ENCODE data around the gene SELENOO.
A peak's percentile ranks its signal among the peaks of the same experiment; 100 is the strongest.
"Not testable (repeated sequence)": the region's sequence is repeated elsewhere in the genome, so short reads cannot be mapped to it uniquely, and the experiment has no call there.

SELENOO gene

GRCh38 chr22:50199829-50200460, 866 bp upstream of the SELENOO start:
- no peak for DNase-seq (ENCODE audit: low read depth)

- no peak for DNase-seq (ENCODE audit: low read depth)
Measured at GRCh38 chr22:50201191-50202129, 649 bp downstream of the SELENOO start.

- DNase-seq (ENCODE audit: low read depth) = no peak
Measured at GRCh38 chr22:50202130-50202666, 1.4 kb downstream of the SELENOO start.

- no peak for DNase-seq (ENCODE audit: low read depth)
Measured at GRCh38 chr22:50203288-50203687, 2.5 kb downstream of the SELENOO start.

- DNase-seq (ENCODE audit: low read depth) = no peak
Measured at GRCh38 chr22:50204571-50204970, 3.8 kb downstream of the SELENOO start.

GRCh38 chr22:50204998-50205397, 4.2 kb downstream of the SELENOO start:
- not testable (repeated sequence) for DNase-seq (ENCODE audit: low read depth)

GRCh38 chr22:50205781-50206569, 5.2 kb downstream of the SELENOO start:
- DNase-seq (ENCODE audit: low read depth) = no peak

- peak; percentile 61 for DNase-seq (ENCODE audit: low read depth)
Measured at GRCh38 chr22:50206599-50206998, 5.8 kb downstream of the SELENOO start.

- DNase-seq (ENCODE audit: low read depth) = no peak
Measured at GRCh38 chr22:50207383-50208140, 6.8 kb downstream of the SELENOO start.

GRCh38 chr22:50208430-50208938, 7.7 kb downstream of the SELENOO start:
- no peak for DNase-seq (ENCODE audit: low read depth)

GRCh38 chr22:50208939-50209892, 8.4 kb downstream of the SELENOO start:
- DNase-seq (ENCODE audit: low read depth) = no peak

GRCh38 chr22:50209893-50210292, 9.1 kb downstream of the SELENOO start:
- peak; percentile 72 for DNase-seq (ENCODE audit: low read depth)

- DNase-seq (ENCODE audit: low read depth) = no peak
Measured at GRCh38 chr22:50210378-50211139, 9.7 kb downstream of the SELENOO start.

- no peak for DNase-seq (ENCODE audit: low read depth)
Measured at GRCh38 chr22:50211147-50211546, 10.3 kb downstream of the SELENOO start.

- no peak for DNase-seq (ENCODE audit: low read depth)
Measured at GRCh38 chr22:50213263-50213662, 12.5 kb downstream of the SELENOO start.

GRCh38 chr22:50215297-50216054, 14.7 kb downstream of the SELENOO start:
- no peak for DNase-seq (ENCODE audit: low read depth)

- DNase-seq (ENCODE audit: low read depth) = no peak
Measured at GRCh38 chr22:50216055-50216683, 15.4 kb downstream of the SELENOO start.
